NCI-H524 treated with DMSO at 0.1 percent for 48 hours (cell line): ENCODE results near the gene SCN2B.
A peak's percentile ranks its signal among the peaks of the same experiment; 100 is the strongest.

Source experiments
- DNase-seq: peaks from one replicate; lab custom pipeline; 2025; lab: John Stamatoyannopoulos, UW

SCN2B gene

GRCh38 chr11:118174006-118174567 is 2.4 kb downstream of the SCN2B start:
- DNase-seq: no peak

DNA sequence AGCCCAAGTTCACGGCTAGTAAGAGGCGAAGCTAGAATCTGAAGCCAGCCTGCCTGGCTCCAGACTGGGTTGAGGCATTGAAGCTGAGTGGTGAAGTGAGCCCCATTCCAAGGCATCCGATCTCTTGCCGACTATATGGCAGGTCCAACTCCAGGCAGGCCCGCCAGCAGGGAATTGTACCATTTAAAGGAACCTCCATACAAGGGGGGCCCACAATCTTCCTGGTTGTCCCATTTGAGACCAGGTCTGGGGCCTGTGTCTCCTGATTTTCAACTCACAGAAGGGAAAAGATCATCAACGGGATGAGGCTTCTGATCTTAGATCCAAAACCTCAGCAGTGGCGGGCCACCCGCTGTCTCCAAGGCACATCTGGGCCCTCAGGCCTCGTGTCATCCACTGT is 4.1 kb downstream of the SCN2B start:
- DNase-seq: no peak

GRCh38 chr11:118171269-118172062 is 5.0 kb downstream of the SCN2B start:
- no peak for DNase-seq

GRCh38 chr11:118170882-118171268 is 5.6 kb downstream of the SCN2B start:
- peak; percentile 21 for DNase-seq

- DNase-seq: no peak
Observed at GRCh38 chr11:118170231-118170630, 6.2 kb downstream of the SCN2B start.

GRCh38 chr11:118169300-118170140 is 6.9 kb downstream of the SCN2B start:
- no peak for DNase-seq

- DNase-seq: no peak
Observed at GRCh38 chr11:118168751-118169150, 7.7 kb downstream of the SCN2B start.

DNA sequence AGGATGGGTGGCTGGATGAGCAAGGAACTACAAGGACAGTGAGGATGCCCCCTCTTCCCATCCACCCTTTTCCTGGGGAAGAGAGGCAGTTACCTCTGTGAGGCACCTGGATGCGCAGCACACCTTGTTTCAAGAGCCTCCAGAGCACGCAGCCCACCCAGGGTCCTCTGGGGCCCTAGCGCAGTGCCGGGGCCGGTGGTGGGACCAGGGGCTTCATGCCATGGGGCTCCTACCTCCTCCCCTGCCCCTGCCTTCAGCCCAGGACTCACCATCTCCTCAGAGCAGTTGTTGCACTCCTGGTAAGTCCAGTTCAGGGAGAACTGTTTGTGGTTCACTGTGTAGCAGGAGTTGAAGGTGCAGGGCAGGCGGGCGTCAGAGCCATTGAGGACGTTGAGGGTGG is 8.1 kb downstream of the SCN2B start:
- no peak for DNase-seq

- no peak for DNase-seq
Observed at GRCh38 chr11:118167906-118168305, 8.5 kb downstream of the SCN2B start.

- DNase-seq: no peak
Observed at GRCh38 chr11:118167253-118167652, 9.2 kb downstream of the SCN2B start.

- DNase-seq: no peak
Observed at GRCh38 chr11:118166641-118167040, 9.8 kb downstream of the SCN2B start.

DNA sequence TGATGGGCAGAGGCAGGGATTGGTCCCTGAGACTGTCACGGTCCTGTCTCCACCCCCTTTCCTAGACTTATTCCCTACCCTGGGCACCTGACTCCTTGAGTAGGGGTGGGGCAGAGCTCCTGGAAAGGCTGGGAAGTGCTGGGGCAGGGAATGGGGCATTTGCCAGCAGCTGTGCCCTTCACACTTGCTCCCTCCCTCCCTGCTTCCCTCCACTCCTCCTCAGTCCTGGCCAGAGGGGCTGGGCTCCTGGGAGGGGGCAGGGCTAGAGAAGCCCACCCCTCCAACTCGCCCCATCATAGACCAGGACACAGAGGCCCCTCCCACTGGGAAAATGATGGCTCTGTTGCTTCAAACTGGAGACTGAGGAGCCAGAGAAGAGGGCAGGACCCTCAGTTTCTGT is 11.6 kb downstream of the SCN2B start:
- no peak for DNase-seq

DNA sequence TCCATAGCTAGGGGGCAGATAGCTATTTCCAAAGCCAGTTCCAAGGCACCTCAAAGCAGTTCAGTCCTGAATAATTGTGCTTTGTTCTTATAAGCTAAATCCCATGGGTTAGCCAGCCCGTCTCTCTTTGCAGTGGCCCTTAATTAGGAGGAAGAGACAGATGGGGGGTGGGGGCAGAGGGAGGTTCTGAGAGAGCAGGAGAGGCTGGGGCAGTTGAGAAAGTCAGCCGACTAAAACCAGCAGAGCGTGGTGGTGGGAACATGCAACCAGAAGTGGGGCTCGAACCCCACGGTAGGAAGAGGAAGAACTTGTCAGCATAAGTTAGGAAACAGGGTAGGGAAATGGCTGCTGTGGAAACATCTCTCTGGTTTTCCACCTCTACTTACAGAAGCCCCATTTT is 12.9 kb downstream of the SCN2B start:
- no peak for DNase-seq

DNA sequence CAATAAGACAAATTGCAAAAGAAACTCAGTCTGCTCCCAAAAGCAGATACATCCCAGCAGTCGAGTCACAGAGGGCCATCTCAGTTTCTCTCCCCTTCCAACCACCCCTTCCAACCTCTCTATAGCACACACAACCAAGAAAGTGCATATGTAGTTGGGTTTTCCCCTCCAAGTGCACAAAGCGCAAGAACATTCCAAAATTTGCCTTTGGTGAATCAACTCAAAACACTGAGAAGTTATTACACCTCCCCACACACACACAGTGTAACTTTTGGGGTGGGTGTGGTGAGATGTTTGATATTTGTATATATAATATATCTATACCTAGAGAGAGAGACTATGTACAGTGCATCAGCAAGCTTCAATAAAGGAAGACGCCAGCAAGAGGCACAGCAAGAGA is 13.6 kb downstream of the SCN2B start:
- no peak for DNase-seq

DNA sequence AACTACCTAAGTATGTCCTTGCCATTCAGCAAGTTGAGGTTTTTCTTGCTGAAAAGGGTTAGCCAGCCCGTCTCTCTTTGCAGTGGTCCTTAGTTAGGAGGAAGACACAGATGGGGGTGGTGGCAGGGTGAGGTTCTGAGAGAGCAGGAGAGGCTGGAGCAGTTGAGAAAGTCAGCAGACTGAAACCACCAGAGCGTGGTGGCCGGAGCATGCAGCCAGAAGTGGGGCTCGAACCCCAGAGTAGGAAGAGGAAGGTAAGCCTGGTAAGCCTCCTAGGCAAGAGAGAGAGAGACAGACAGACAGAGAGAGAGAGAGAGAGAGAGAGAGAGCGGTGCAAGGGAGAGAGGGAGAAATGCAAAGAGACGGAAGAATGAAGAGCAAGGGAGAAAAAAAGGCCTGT is 14.7 kb downstream of the SCN2B start:
- no peak for DNase-seq

DNA sequence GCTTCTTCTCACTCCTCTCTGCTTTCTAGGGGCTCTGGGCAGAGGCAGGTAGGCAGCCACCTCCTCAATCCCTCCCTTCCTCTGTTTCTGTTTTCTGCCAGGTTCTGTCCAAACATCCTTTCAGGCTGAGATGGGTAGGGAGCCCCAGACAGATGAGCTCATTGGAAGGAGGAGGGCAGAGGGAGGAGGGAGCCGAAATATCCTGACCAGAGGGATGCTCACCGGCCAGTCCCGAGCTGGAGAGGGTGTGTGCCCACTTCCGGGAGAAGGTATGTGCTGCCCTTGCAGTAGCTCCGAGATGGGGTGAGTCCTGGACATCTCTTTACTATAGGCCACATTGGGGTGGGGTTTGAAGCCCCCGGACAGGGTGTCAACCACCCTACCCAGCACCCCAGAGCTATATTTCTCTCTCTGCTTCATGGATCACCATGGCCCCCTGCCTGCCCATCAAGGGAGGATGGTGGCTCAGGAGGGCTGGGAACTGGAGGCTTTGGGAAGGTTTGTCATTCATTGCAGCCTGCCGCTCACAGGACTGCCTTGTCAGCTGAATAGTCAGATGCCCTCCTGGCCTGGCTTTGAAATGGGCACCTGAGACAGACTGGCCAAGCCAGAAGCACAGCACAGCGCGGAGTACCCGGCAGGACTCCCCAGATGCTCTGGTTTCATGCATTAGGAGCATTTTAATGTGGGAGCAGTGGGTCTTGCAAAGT is 19.1 kb downstream of the SCN2B start:
- no peak for DNase-seq

DNA sequence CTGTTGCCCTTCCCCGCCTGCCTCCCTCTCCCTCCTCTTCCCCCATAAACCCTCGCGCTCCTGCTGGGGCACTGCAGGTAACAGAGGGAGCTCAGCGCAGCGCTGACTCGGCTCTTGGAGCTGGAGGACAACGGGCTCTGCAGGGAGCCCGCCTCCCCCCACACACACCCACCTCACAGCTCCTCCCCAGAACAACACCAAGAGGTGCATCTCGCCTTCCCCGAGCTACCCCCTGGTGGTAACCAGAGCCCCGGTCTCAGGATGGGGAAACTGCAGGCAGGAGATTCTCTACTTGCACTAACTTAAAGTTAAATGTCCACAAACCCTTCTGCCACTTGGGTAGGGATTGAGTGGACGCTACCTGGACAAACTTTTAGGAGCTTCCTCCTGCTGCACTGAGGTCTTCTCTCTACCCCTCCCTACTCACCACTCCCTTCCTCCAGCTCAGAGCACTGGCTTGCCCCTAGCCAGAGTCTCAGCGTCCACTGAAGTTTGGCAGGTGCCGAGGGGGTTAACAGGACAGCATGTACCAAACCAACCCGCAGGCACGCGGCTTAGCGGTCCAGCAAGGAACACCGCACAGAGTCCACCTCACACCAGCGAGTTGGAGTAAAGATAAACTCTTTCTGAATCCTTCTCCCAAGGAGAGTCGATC is 19.8 kb downstream of the SCN2B start:
- DNase-seq: no peak

DNA sequence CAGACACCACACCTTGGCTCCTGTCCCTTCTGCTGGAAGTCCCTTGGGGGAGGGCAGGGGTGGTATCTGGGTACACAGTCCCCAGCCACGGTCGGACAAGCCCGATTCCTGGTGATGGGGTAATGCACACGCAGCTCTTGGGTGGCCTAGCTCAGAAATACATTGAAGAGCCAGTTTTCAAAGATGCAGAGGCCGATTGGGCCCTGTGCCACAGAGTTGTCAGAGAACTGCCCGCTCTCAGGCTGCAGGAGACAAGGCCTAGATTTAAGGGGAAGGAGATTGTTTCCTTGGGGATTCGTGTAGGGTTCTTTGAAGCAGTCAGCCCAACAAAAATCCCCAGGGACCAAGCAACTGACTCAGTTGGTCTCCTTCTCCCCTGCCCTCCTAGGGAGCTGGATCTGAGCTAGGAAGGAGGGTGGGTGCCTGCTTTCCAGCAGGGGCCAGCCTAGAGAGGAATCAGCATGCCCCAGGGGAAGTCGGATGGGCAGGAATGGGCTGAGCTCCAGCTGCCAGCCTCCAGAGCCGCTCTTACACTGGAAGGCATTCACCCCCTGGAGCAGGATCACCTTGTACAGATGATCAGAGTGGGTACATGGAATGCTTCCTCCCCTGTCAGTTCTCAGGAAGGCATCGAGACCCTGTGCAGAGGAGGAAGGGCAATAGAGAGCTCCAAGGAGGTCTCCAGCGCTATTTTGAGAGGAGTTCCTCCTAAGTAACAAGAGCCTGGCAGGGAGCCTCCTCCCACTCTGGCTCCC is 20.5 kb downstream of the SCN2B start:
- no peak for DNase-seq

DNA sequence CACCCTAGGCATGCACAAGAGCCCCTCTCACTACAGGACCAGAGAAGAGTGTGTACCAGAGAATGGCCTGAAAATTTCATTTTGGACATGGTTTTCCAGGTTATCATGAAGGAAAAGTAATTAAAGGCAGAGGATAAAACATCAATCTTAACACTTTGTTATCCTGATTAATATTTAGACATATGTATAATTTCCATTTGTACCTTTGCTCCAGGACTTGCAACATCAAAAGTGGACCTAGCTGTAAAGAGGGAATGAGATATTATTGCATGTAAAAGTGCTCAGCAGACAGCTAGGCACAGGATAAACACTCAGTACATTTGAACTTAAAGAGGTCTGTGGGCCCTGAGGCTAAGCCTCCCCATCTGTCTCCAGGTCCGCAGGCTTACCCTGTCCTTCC is 21.8 kb downstream of the SCN2B start:
- no peak for DNase-seq

GRCh38 chr11:118153976-118154375 is 22.5 kb downstream of the SCN2B start:
- DNase-seq: no peak

- no peak for DNase-seq
Observed at GRCh38 chr11:118153516-118153915, 22.9 kb downstream of the SCN2B start.
